Measurements from ENCODE around the gene VSIG10. TPM values are rescaled to one million over a fixed set of nuclear protein-coding genes. Genes with fewer than 3 reads are reported as not detected.

The VSIG10 gene, protein sequence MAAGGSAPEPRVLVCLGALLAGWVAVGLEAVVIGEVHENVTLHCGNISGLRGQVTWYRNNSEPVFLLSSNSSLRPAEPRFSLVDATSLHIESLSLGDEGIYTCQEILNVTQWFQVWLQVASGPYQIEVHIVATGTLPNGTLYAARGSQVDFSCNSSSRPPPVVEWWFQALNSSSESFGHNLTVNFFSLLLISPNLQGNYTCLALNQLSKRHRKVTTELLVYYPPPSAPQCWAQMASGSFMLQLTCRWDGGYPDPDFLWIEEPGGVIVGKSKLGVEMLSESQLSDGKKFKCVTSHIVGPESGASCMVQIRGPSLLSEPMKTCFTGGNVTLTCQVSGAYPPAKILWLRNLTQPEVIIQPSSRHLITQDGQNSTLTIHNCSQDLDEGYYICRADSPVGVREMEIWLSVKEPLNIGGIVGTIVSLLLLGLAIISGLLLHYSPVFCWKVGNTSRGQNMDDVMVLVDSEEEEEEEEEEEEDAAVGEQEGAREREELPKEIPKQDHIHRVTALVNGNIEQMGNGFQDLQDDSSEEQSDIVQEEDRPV
- 51.7 TPM for total RNA-seq
- long read RNA-seq, transcript VSIG10-209 (2 exons, 730 nt), result major isoform, 8 of 22 reads
- long read RNA-seq, partial matches to known transcripts, result 0 of 22 reads
- long read RNA-seq, other reads (novel, unspliced or antisense), result 13 of 22 reads

DNA sequence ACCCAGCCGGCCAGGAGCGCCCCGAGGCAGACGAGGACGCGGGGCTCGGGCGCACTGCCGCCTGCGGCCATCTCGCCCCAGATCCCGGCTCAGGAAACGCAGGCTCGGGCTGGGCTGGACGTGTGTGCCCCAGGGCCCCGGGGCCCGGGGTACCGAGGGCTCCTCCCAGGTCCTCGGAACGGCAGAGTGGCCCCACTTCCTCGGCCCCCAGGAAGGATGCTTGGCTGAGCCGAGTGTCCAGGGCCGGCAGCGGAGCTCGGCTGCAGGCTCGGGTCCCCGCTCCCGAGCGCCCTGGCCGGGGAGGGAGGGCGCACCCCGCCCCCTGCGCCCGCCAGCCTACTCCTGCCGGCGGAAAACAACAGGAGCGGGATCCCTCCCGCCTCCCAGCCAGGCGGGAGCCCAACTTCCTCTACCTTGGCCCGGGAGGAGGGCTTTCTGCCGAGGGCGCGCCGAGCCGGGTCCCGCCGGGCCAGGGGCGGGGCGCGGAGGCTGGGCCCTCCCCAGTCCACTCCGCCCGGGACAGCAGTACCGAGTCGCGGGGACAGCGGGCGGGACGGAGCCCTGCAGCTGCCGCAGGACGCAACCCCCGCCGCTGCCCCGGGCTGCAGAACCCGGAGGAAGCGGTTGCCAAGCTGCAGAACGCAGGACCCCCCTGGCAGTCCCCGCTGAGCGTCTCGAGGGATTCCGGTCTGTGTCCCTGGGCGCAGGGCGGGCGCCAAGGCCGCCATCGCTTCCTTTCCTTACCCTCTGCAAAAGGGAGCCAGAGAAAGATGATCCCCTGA lies at the start of gene VSIG10:
VSIG10 (minus strand) TSS at position 411 of the 782 bp plus-strand sequence; CDS start at position 71, 340 bp downstream.
- ATAC-seq (peak; percentile 96 to 97), DNase-seq (peak; percentile 84)
- TF ChIP-seq, protein P1, sequence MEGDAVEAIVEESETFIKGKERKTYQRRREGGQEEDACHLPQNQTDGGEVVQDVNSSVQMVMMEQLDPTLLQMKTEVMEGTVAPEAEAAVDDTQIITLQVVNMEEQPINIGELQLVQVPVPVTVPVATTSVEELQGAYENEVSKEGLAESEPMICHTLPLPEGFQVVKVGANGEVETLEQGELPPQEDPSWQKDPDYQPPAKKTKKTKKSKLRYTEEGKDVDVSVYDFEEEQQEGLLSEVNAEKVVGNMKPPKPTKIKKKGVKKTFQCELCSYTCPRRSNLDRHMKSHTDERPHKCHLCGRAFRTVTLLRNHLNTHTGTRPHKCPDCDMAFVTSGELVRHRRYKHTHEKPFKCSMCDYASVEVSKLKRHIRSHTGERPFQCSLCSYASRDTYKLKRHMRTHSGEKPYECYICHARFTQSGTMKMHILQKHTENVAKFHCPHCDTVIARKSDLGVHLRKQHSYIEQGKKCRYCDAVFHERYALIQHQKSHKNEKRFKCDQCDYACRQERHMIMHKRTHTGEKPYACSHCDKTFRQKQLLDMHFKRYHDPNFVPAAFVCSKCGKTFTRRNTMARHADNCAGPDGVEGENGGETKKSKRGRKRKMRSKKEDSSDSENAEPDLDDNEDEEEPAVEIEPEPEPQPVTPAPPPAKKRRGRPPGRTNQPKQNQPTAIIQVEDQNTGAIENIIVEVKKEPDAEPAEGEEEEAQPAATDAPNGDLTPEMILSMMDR (IDR thresholded peaks at IDR 0.05), result no peak
- H3K9me3 ChIP-seq, result no peaks in the 10 kb centered on the region
- H3K36me3 ChIP-seq, result peaks cover 5% of the 10 kb centered on the region
- intact Hi-C loops (cut with DNase I), result no loop called here
- H3K4me1 ChIP-seq, result peaks cover 18% of the 10 kb centered on the region
- H3K27me3 ChIP-seq (ENCODE audit: low read depth), result no peaks in the 10 kb centered on the region
- H3K27ac ChIP-seq, result peak within 1 kb of the TSS; percentile 85
- H3K4me3 ChIP-seq, result peak within 1 kb of the TSS; percentile 89

DNA sequence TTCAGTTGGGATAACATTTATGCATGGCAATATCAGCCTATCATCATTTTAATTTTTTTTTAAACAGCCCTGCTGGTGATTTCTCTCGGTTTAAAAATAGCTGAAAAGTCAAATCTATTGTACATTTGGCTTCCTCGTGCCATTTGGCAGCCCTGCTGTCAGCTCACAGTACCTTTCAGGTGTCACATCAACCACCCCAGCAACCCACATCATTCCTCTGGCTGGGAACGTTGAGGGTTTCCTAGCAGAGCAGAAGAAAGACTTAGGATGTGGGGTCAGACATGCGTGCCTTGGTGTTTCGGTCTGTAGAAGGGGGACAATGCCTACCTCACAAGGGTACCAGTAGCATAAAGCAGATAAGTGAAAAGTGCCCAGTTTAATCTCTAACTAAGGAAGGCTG lies 47.9 kb upstream of the VSIG10 start:
- ATAC-seq (no peak), DNase-seq (no peak)

DNA sequence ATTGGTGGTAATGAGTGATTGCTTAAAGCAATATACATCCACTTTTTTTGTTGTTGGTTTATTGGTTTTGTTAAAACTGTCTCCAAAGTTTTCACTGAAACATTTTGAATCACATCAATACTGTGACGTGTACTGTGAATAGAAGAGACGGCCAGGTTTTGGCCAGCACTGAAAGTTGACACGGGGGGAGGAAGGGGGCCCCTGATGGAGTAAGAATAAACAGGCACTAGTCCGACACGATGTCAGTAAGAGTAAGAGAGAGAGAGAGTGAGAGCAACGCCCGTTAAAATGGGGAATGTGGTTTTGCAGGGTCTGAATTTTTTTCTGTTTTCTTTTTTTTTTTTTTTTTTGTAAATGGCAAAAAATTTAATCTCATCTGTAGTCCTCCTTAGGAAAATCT lies 46.8 kb upstream of the VSIG10 start:
- H3K9me3 ChIP-seq, result no peaks in the 10 kb centered on the region
- ATAC-seq (no peak), DNase-seq (no peak)
- no peaks in the 10 kb centered on the region for H3K4me1 ChIP-seq
- intact Hi-C loops (cut with DNase I), result no loop called here
- TF ChIP-seq, protein P1 (IDR thresholded peaks at IDR 0.05), result no peak
- no peak overlapping the region for H3K27ac ChIP-seq
- H3K36me3 ChIP-seq, result peaks cover 75% of the 10 kb centered on the region
- no peaks in the 10 kb centered on the region for H3K27me3 ChIP-seq (ENCODE audit: low read depth)
- H3K4me3 ChIP-seq, result no peak overlapping the region

More for the DNA sequence above, 47.9 kb upstream of the VSIG10 start:
- no peak overlapping the region for H3K27ac ChIP-seq
- H3K36me3 ChIP-seq, result peaks cover 69% of the 10 kb centered on the region
- no peaks in the 10 kb centered on the region for H3K27me3 ChIP-seq (ENCODE audit: low read depth)
- intact Hi-C loops (cut with DNase I), result no loop called here
- no peaks in the 10 kb centered on the region for H3K4me1 ChIP-seq
- TF ChIP-seq, protein P1 (IDR thresholded peaks at IDR 0.05), result no peak
- no peak overlapping the region for H3K4me3 ChIP-seq
- no peaks in the 10 kb centered on the region for H3K9me3 ChIP-seq

DNA sequence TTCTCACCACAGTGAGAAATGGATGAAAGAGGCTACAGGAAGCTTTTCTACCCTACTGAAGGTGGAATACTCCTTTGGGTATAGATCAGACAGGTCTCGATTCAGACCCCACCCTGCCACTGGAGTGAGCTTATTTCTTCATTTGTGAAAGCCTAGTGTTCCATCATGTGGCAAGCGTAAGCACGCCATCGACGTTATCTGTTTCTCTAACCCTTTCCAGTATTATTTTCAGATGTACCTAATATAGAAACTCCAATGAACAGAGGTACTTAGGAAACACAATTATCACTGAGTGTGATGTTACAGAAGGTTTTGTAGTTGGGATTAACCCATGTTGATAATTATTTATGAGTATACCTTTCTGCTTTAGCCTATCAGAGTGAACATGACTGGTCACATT lies 44.5 kb upstream of the VSIG10 start:
- Histone ChIP-seq H3K4me3 (no peak overlapping the region), H3K27ac (no peak overlapping the region), H3K27me3 (ENCODE audit: low read depth) (no peaks in the 10 kb centered on the region), H3K9me3 (no peaks in the 10 kb centered on the region), H3K36me3 (peaks cover 91% of the 10 kb centered on the region), H3K4me1 (no peaks in the 10 kb centered on the region)
- ATAC-seq (no peak), DNase-seq (no peak)
- intact Hi-C loops (cut with DNase I), result no loop called here
- TF ChIP-seq, protein P1 (IDR thresholded peaks at IDR 0.05), result no peak

DNA sequence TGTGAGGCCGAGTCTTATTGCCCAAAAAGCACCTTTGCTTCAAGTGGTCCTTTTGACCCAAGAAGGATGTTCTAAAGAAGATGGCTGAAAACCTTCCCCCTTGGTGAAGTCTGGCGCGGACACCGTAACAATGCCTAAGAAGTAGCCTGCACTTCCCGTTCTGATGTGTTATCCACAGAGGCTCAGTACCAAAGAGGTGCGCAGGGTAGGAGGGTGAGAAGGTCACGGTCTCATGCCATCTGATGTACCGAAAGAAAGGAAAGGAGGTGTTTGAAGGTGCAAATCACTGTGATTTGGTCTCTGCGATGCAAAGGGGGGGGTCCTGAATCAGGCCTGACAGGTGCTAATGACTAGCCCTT lies 42.0 kb upstream of the VSIG10 start:
- TF ChIP-seq, protein P1 (IDR thresholded peaks at IDR 0.05), result no peak
- ATAC-seq (no peak), DNase-seq (no peak)
- intact Hi-C loops (cut with DNase I), result no loop called here
- H3K27me3 ChIP-seq (ENCODE audit: low read depth), result no peaks in the 10 kb centered on the region
- no peak overlapping the region for H3K4me3 ChIP-seq
- H3K36me3 ChIP-seq, result peaks cover 92% of the 10 kb centered on the region
- H3K4me1 ChIP-seq, result no peaks in the 10 kb centered on the region
- H3K9me3 ChIP-seq, result no peaks in the 10 kb centered on the region
- H3K27ac ChIP-seq, result no peak overlapping the region
